Measurements from ENCODE around the gene UNKL.

UNKL gene

GRCh38 chr16:1431497-1432270 lies 17.2 kb upstream of the UNKL start:
- no peak for DNase-seq (ENCODE audit: low read depth in 2 of 2)

- no peak for DNase-seq (ENCODE audit: low read depth in 2 of 2)
Measured at GRCh38 chr16:1430759-1431496, 16.4 kb upstream of the UNKL start, which contains the start of gene PERCC1. Gene PERCC1, plus strand, starts transcription at chr16:1431078. Its CDS starts 1,516 bp downstream, at chr16:1432594.

- no peak for DNase-seq (ENCODE audit: low read depth in 2 of 2)
Measured at GRCh38 chr16:1430214-1430758, 15.8 kb upstream of the UNKL start.

GRCh38 chr16:1429631-1430030 lies 15.1 kb upstream of the UNKL start:
- no peak for DNase-seq (ENCODE audit: low read depth in 2 of 2)

GRCh38 chr16:1429012-1429411 lies 14.5 kb upstream of the UNKL start:
- DNase-seq (ENCODE audit: low read depth in 2 of 2) = no peak

- peak in 1 of 2 donors; percentile 49 for DNase-seq (ENCODE audit: low read depth in 2 of 2)
Measured at GRCh38 chr16:1428511-1428910, 14.0 kb upstream of the UNKL start.

GRCh38 chr16:1427473-1428461 lies 13.3 kb upstream of the UNKL start:
- DNase-seq (ENCODE audit: low read depth in 2 of 2) = no peak

GRCh38 chr16:1426734-1427471 lies 12.4 kb upstream of the UNKL start:
- DNase-seq (ENCODE audit: low read depth in 2 of 2) = no peak

GRCh38 chr16:1425616-1426370 lies 11.3 kb upstream of the UNKL start:
- DNase-seq (ENCODE audit: low read depth in 2 of 2) = no peak

- DNase-seq (ENCODE audit: low read depth in 2 of 2) = no peak
Measured at GRCh38 chr16:1424028-1424427, 9.5 kb upstream of the UNKL start.

GRCh38 chr16:1422076-1422475 lies 7.6 kb upstream of the UNKL start:
- no peak for DNase-seq (ENCODE audit: low read depth in 2 of 2)

- no peak for DNase-seq (ENCODE audit: low read depth in 2 of 2)
Measured at GRCh38 chr16:1420111-1420539, 5.6 kb upstream of the UNKL start.

- DNase-seq (ENCODE audit: low read depth in 2 of 2) = no peak
Measured at GRCh38 chr16:1416521-1416941, 2.0 kb upstream of the UNKL start.

GRCh38 chr16:1413684-1414531 lies 596 bp downstream of the UNKL start:
- DNase-seq (ENCODE audit: low read depth in 2 of 2) = peak; percentile 55 to 60

GRCh38 chr16:1412847-1413246 lies 1.7 kb downstream of the UNKL start:
- no peak for DNase-seq (ENCODE audit: low read depth in 2 of 2)

GRCh38 chr16:1408171-1408837 lies 6.2 kb downstream of the UNKL start:
- peak; percentile 89 to 90 for DNase-seq (ENCODE audit: low read depth in 2 of 2)

GRCh38 chr16:1407753-1408152 lies 6.8 kb downstream of the UNKL start:
- DNase-seq (ENCODE audit: low read depth in 2 of 2) = no peak

- no peak for DNase-seq (ENCODE audit: low read depth in 2 of 2)
Measured at GRCh38 chr16:1403733-1404132, 10.8 kb downstream of the UNKL start.

- no peak for DNase-seq (ENCODE audit: low read depth in 2 of 2)
Measured at GRCh38 chr16:1403036-1403435, 11.5 kb downstream of the UNKL start.

All from stimulated activated CD8-positive, alpha-beta memory T cell treated with anti-CD3 and anti-CD28 coated beads, Interleukin-15, amount 100 ng/mL, for 48 hours (primary cell).